Loucy (cell line): Measurements from ENCODE around the gene GATA5.

ENCODE experiments used
- H2AFZ ChIP-seq: fragments of 200-600 bp; sonication (generic); 2 replicates; pipeline ENCODE4 v1.6.0; 2016; ENCODE audit warnings: antibody characterized with exemption, mild to moderate bottlenecking, low read length, moderate library complexity
- H3F3A ChIP-seq: fragments of 200-600 bp; 2 replicates; pipeline ENCODE4 v1.6.0; 2016; ENCODE audit warnings: antibody characterized with exemption, low read depth, mild to moderate bottlenecking
- H3K27me3 ChIP-seq: fragments of 200-600 bp; sonication (generic); 2 replicates; pipeline ENCODE4 v1.6.1; 2014; ENCODE audit warnings: low read length, mild to moderate bottlenecking; ENCODE audit not compliant: insufficient read depth, poor library complexity, severe bottlenecking
- H3K36me3 ChIP-seq: fragments of 200-600 bp; sonication (generic); 2 replicates; pipeline ENCODE4 v1.6.1; 2016; ENCODE audit warnings: low read length; ENCODE audit not compliant: insufficient read depth
- H3K4me1 ChIP-seq: fragments of 200-600 bp; sonication (generic); 2 replicates; pipeline ENCODE4 v1.5.1; 2014; ENCODE audit warnings: low read length, mild to moderate bottlenecking; ENCODE audit not compliant: insufficient read depth, poor library complexity, severe bottlenecking
- H3K4me2 ChIP-seq: fragments of 200-600 bp; sonication (generic); 2 replicates; pipeline ENCODE4 v1.6.0; 2014; ENCODE audit warnings: antibody characterized with exemption, low read length, low read depth, mild to moderate bottlenecking; ENCODE audit not compliant: poor library complexity, severe bottlenecking
- H3K4me3 ChIP-seq: fragments of 200-600 bp; sonication (generic); 2 replicates; pipeline ENCODE4 v1.5.1; 2014; ENCODE audit warnings: low read length, mild to moderate bottlenecking, mixed read lengths; ENCODE audit not compliant: poor library complexity, severe bottlenecking
- H3K79me2 ChIP-seq: fragments of 200-600 bp; sonication (generic); 2 replicates; pipeline ENCODE4 v1.6.1; 2014; ENCODE audit warnings: low read length; ENCODE audit not compliant: insufficient read depth
- H3K9ac ChIP-seq: fragments of 200-600 bp; sonication (generic); 2 replicates; pipeline ENCODE4 v1.6.0; 2014; ENCODE audit warnings: mild to moderate bottlenecking, low read depth, low read length, moderate library complexity; ENCODE audit not compliant: poor library complexity, severe bottlenecking
- H3K9me2 ChIP-seq: fragments of 200-600 bp; sonication (generic); replicated peaks from 2 replicates; pipeline ENCODE4 v1.6.1; 2016; ENCODE audit warnings: low read depth, low read length, mixed read lengths
- H3K9me3 ChIP-seq: fragments of 200-600 bp; sonication (generic); 2 replicates; pipeline ENCODE4 v1.6.1; 2014; ENCODE audit warnings: mild to moderate bottlenecking, antibody characterized with exemption, low read length, low read depth; ENCODE audit not compliant: insufficient read depth
- H4K20me1 ChIP-seq: fragments of 200-600 bp; sonication (generic); 2 replicates; pipeline ENCODE4 v1.6.0; 2014; ENCODE audit warnings: antibody characterized with exemption, low read length, mild to moderate bottlenecking; ENCODE audit not compliant: insufficient read depth, poor library complexity, severe bottlenecking
- EZH2phosphoT487 ChIP-seq: fragments of 200-600 bp; IDR thresholded peaks from 2 replicates; pipeline ENCODE4 v1.6.1; 2018; ENCODE audit warnings: antibody characterized with exemption, mild to moderate bottlenecking, moderate library complexity, borderline replicate concordance
- TF ChIP-seq, protein P1 (sequence below): fragments of 200-600 bp; sonication (generic); conservative IDR thresholded peaks from 2 replicates; pipeline ENCODE4 v1.5.1; 2014; ENCODE audit warnings: mild to moderate bottlenecking, antibody characterized with exemption, low read length

GATA5 gene

DNA sequence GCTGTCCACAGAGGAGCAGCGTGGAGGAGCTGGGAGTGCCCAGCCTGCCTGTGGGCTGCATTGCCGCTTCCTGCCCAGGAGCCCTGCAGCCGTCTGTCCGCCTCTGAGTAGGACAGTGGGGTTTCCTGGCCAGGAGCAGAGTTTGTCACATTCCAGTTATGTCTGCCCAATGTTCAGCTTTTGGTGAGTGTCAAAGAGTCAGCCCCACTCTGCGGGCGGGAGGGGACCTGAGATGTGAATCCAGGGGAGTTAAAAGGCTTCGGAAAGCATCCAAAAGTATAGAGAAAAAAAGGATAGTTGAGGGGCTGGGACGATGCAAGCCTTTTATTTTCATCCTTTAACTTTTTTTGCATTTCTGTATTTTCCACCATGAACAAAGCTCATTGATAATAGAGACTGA, 7.2 kb upstream of the GATA5 start:
- Histone ChIP-seq H3K27me3 (no peaks in the 10 kb centered on the region), H3K79me2 (no peaks in the 10 kb centered on the region)

DNA sequence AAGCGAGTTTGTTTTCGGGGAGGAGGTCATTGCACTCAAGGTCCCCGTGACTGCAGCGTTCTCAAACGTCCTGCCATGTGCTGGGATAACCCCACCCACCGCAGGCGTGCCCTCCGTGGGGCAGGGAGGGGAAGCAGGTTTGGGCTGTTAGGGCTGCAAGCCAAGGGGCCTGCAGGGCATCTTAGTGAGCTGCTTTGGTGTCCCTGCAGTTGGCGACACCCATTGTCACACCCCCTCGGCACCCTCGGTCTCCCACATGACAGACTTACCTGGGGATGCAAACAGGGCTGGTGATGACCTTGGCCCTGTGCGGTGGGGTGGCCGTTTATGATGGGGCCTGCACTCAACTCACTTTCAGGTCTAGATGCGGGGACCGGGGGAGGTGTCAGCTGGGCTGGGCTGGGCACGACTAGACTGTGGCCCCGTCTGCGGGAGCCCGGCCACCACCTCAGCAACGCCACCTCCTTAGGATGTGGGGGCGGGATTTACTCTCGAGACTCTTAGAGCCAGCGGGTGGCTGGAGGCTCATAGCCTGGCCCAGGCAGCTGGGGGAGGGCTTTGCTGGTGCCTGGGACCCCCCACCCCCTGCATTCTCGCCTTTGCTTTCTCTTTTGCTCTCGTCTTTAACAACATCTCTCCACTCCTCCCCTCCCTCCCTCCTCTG, 6.5 kb upstream of the GATA5 start:
- H3F3A ChIP-seq = no peaks in the 10 kb centered on the region
- no peaks in the 10 kb centered on the region for H3K27me3 ChIP-seq
- no peak overlapping the region for H3K4me3 ChIP-seq
- no peak for TF ChIP-seq EZH2phosphoT487
- TF ChIP-seq, protein P1, sequence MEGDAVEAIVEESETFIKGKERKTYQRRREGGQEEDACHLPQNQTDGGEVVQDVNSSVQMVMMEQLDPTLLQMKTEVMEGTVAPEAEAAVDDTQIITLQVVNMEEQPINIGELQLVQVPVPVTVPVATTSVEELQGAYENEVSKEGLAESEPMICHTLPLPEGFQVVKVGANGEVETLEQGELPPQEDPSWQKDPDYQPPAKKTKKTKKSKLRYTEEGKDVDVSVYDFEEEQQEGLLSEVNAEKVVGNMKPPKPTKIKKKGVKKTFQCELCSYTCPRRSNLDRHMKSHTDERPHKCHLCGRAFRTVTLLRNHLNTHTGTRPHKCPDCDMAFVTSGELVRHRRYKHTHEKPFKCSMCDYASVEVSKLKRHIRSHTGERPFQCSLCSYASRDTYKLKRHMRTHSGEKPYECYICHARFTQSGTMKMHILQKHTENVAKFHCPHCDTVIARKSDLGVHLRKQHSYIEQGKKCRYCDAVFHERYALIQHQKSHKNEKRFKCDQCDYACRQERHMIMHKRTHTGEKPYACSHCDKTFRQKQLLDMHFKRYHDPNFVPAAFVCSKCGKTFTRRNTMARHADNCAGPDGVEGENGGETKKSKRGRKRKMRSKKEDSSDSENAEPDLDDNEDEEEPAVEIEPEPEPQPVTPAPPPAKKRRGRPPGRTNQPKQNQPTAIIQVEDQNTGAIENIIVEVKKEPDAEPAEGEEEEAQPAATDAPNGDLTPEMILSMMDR = no peak
- peaks cover 12% of the 10 kb centered on the region for H3K4me1 ChIP-seq
- H4K20me1 ChIP-seq = no peaks in the 10 kb centered on the region
- H3K9me2 ChIP-seq = no peaks in the 10 kb centered on the region
- no peak overlapping the region for H2AFZ ChIP-seq
- no peak overlapping the region for H3K9ac ChIP-seq
- no peaks in the 10 kb centered on the region for H3K36me3 ChIP-seq
- H3K4me2 ChIP-seq = no peak overlapping the region
- no peaks in the 10 kb centered on the region for H3K9me3 ChIP-seq
- no peaks in the 10 kb centered on the region for H3K79me2 ChIP-seq

More for the DNA sequence above, 7.2 kb upstream of the GATA5 start:
- no peaks in the 10 kb centered on the region for H3K9me3 ChIP-seq
- no peaks in the 10 kb centered on the region for H3F3A ChIP-seq
- H3K4me1 ChIP-seq = peaks cover 12% of the 10 kb centered on the region
- H3K36me3 ChIP-seq = no peaks in the 10 kb centered on the region
- no peak for TF ChIP-seq EZH2phosphoT487
- TF ChIP-seq, protein P1 = no peak
- no peak overlapping the region for H3K4me2 ChIP-seq
- H4K20me1 ChIP-seq = no peaks in the 10 kb centered on the region
- no peak overlapping the region for H3K9ac ChIP-seq
- no peak overlapping the region for H2AFZ ChIP-seq
- no peaks in the 10 kb centered on the region for H3K9me2 ChIP-seq
- no peak overlapping the region for H3K4me3 ChIP-seq

DNA sequence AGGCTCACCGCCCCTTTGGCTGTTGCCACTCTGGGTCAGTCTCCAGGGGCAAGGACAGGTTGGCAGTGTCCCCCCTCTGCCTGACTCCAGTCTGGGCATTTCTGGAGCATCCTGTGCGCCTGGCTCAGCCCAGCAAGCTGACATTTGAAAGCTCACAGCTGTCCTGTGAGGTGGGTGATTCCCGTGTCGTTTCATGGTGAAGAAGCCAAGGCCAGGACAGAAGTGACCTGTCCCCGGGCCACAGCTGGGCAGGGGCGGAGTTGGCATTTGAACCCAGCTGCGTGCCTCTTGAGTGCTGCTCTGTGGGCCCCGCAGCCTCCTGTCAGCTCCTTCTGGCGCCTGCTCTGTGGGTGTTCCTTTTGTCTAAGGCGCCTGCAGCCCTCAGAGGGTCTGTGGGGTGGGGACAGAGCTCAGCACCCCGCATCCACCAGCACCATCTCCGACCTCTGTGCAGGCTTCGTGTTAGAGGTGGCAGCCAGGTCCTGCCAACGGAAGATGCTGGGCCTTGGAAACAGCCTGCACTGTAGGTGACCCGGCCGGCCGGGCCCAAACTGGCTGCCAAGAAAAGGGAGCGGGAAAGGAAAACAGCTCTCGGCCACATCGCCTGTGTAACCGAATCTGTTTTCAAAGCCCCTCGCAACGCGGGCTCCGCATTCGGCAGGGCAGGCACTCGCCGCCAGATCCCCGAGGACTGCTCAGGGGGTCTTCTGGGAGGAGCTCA, 5.8 kb upstream of the GATA5 start:
- Histone ChIP-seq H3K4me1 (peaks cover 12% of the 10 kb centered on the region), H3K4me2 (no peak overlapping the region), H3F3A (no peaks in the 10 kb centered on the region), H3K79me2 (no peaks in the 10 kb centered on the region), H3K9me3 (no peaks in the 10 kb centered on the region), H3K36me3 (no peaks in the 10 kb centered on the region), H4K20me1 (no peaks in the 10 kb centered on the region), H3K4me3 (no peak overlapping the region), H3K9ac (no peak overlapping the region), H3K9me2 (no peaks in the 10 kb centered on the region), H3K27me3 (no peaks in the 10 kb centered on the region), H2AFZ (no peak overlapping the region)
- no peak for TF ChIP-seq EZH2phosphoT487
- TF ChIP-seq, protein P1 = no peak
